ENCODE results near the gene UTF1.

UTF1 gene

DNA sequence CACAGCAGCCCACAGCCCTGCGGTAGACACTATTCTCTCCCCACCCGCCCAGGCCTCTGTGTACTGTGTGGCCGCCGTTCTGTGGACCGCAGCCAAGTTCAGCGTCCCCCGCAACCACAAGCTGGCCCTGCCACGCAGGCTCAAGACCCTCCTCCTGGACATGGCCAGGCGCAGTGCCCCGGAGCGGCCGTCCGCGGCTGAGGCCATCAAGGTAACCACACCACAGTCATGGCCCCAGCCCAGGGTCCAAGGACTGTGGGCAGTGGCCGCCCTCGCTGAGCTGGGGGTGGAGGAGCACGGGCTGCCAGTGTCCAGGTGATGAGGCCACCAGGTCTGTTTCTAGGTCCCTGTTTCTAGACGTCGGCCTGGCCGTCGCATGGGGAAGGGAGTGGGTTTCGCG, 34.4 kb upstream of the UTF1 start:
- no peak for DNase-seq (ENCODE audit: low read depth)
- in situ Hi-C loops (cut with HindIII; ENCODE audit: low sequenced_read_pairs) = loop anchor here (10.0 kb wide), 1 partner anchor 51 kb away; no protein-coding TSS in a partner anchor
- no peak overlapping the region for H3K4me3 ChIP-seq (ENCODE audit: low read depth, low read length)
- TF ChIP-seq CTCF (IDR thresholded peaks at IDR 0.05; ENCODE audit: low read depth, low read length, missing control alignments) = no peak

DNA sequence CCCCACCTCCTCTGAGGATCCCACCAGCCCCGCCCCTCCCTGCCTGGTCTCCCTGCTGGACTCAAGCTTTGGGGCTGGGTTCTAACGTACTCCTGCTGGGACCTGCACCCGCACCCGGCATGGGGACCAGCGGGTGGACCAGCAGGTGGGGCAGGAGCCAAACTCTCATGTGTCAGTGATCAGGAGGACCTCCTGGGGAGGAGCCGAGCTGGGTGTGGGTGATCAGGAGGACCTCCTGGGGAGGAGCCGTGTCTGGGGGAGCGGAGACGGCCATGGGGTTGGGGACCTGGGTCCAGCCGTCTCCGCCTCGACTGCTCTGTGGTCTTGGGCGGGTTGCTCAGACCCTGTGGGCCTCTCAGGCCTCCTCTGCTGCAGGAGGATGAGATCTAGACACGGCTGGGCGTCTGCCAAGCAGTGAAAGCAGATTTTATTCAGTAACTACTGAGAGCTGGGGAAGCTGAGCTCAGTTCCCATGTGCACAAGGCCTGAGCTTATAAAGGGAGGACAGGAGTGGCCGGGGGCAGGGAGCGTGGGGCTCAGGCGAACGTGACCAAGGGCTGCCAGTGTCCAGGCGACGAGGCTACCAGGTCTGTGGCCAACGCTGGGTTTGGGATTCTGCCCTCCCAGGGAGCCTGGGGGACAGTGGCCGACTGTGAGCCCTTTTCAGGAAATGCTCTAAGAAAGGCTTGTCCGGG, 33.6 kb upstream of the UTF1 start:
- no peak for DNase-seq (ENCODE audit: low read depth)
- no peak overlapping the region for H3K4me3 ChIP-seq (ENCODE audit: low read depth, low read length)
- in situ Hi-C loops (cut with HindIII; ENCODE audit: low sequenced_read_pairs) = loop anchor here (10.0 kb wide), 1 partner anchor 52 kb away; no protein-coding TSS in a partner anchor
- no peak for TF ChIP-seq CTCF (IDR thresholded peaks at IDR 0.05; ENCODE audit: low read depth, low read length, missing control alignments)

- H3K4me3 ChIP-seq (ENCODE audit: low read depth, low read length) = no peak overlapping the region
- no peak for TF ChIP-seq CTCF (IDR thresholded peaks at IDR 0.05; ENCODE audit: low read depth, low read length, missing control alignments)
- in situ Hi-C loops (cut with HindIII; ENCODE audit: low sequenced_read_pairs) = loop anchor here (10.0 kb wide), 1 partner anchor 52 kb away; no protein-coding TSS in a partner anchor
- no peak for DNase-seq (ENCODE audit: low read depth)
Observed at GRCh38 chr10:133196936-133197758, 32.9 kb upstream of the UTF1 start.

- H3K4me3 ChIP-seq (ENCODE audit: low read depth, low read length) = no peak overlapping the region
- no peak for TF ChIP-seq CTCF (IDR thresholded peaks at IDR 0.05; ENCODE audit: low read depth, low read length, missing control alignments)
- in situ Hi-C loops (cut with HindIII; ENCODE audit: low sequenced_read_pairs) = loop anchor here (10.0 kb wide), 1 partner anchor 53 kb away; no protein-coding TSS in a partner anchor
- no peak for DNase-seq (ENCODE audit: low read depth)
Observed at GRCh38 chr10:133197786-133198185, 32.2 kb upstream of the UTF1 start.

GRCh38 chr10:133198206-133198605, 31.8 kb upstream of the UTF1 start:
- TF ChIP-seq CTCF (IDR thresholded peaks at IDR 0.05; ENCODE audit: low read depth, low read length, missing control alignments) = no peak

GRCh38 chr10:133198621-133199487, 31.2 kb upstream of the UTF1 start:
- in situ Hi-C loops (cut with HindIII; ENCODE audit: low sequenced_read_pairs) = loop anchor here (10.0 kb wide), 1 partner anchor 54 kb away; no protein-coding TSS in a partner anchor
- no peak for DNase-seq (ENCODE audit: low read depth)
- no peak for TF ChIP-seq CTCF (IDR thresholded peaks at IDR 0.05; ENCODE audit: low read depth, low read length, missing control alignments)
- H3K4me3 ChIP-seq (ENCODE audit: low read depth, low read length) = no peak overlapping the region

More at GRCh38 chr10:133198206-133198605, 31.8 kb upstream of the UTF1 start:
- DNase-seq (ENCODE audit: low read depth) = no peak
- H3K4me3 ChIP-seq (ENCODE audit: low read depth, low read length) = no peak overlapping the region
- in situ Hi-C loops (cut with HindIII; ENCODE audit: low sequenced_read_pairs) = loop anchor here (10.0 kb wide), 1 partner anchor 53 kb away; no protein-coding TSS in a partner anchor

Data from astrocyte of the cerebellum (primary cell).